GM12892 (cell line): ENCODE results near the gene CCNYL1.
"Not testable (repeated sequence)": the region's sequence is repeated elsewhere in the genome, so short reads cannot be mapped to it uniquely, and the experiment has no call there.

Experiments used
- POLR2A ChIP-seq: IDR thresholded peaks from 2 replicates; pipeline ENCODE4 v1.6.1; 2011; ENCODE audit warnings: low read depth, low read length, control low read depth
- TAF1 ChIP-seq: IDR thresholded peaks from 2 replicates; pipeline ENCODE4 v1.6.1; 2011; ENCODE audit warnings: low read depth, mild to moderate bottlenecking, control low read depth, low read length, borderline replicate concordance

DNA sequence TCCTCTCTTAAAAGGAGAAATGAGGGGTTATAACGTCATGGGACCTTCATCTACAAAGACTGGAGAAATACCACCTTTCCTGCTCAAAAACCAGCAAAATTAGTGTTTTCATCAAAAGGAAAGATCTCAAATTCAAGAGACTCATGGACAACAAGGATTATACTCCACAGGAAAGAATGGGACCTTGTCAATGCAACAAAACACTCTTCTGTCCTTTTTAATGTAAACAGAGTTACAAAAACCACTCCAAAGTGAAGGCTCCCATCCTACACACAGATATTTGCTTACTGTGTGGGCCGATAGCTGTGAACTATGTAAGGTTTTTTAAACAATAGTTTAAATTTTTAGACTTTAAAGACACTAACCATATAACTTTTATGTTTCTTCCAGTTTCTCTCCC lies 42.2 kb downstream of the CCNYL1 start:
- TF ChIP-seq POLR2A, TAF1: not testable (repeated sequence)
